Brain pericyte (primary cell): ENCODE measurements around the gene CHKA.

Experiments used
- DNase-seq: peaks from one replicate; pipeline ENCODE4 v3.0.0-alpha.2; 2012; ENCODE audit warnings: low read depth, low spot score

CHKA gene

GRCh38 chr11:68071281-68072048 lies 49.7 kb downstream of the CHKA start:
- no peak for DNase-seq

GRCh38 chr11:68067991-68068390 lies 53.2 kb downstream of the CHKA start:
- no peak for DNase-seq

- peak; percentile 49 for DNase-seq
Observed at GRCh38 chr11:68066742-68067141, 54.4 kb downstream of the CHKA start.

- DNase-seq: no peak
Observed at GRCh38 chr11:68065841-68066240, 55.3 kb downstream of the CHKA start.

GRCh38 chr11:68064926-68065325 lies 56.3 kb downstream of the CHKA start:
- DNase-seq: no peak

GRCh38 chr11:68061508-68061907 lies 59.7 kb downstream of the CHKA start:
- no peak for DNase-seq

- DNase-seq: no peak
Observed at GRCh38 chr11:68057807-68058206, 63.4 kb downstream of the CHKA start.

- DNase-seq: no peak
Observed at GRCh38 chr11:68056317-68057285, 64.6 kb downstream of the CHKA start.

GRCh38 chr11:68053981-68054812 lies 67.0 kb downstream of the CHKA start:
- DNase-seq: no peak

GRCh38 chr11:68053117-68053516 lies 68.1 kb downstream of the CHKA start:
- DNase-seq: no peak

GRCh38 chr11:68052137-68052873 lies 68.9 kb downstream of the CHKA start:
- no peak for DNase-seq

- DNase-seq: no peak
Observed at GRCh38 chr11:68051191-68052136, 69.7 kb downstream of the CHKA start.

- DNase-seq: no peak
Observed at GRCh38 chr11:68050371-68050841, 70.8 kb downstream of the CHKA start.

GRCh38 chr11:68049509-68050370 lies 71.4 kb downstream of the CHKA start:
- no peak for DNase-seq

- no peak for DNase-seq
Observed at GRCh38 chr11:68048681-68049508, 72.3 kb downstream of the CHKA start.

- DNase-seq: no peak
Observed at GRCh38 chr11:68047437-68048290, 73.5 kb downstream of the CHKA start.

- no peak for DNase-seq
Observed at GRCh38 chr11:68044898-68045351, 76.3 kb downstream of the CHKA start.
